HEK293 (cell line): Measurements from ENCODE around the gene TRMT1.

Experiments used
- CTCF ChIA-PET: fragments of 350-600 bp; formaldehyde crosslinking; extraction: SDS; loops from one replicate; lab custom pipeline; 2021; ENCODE audit warnings: antibody characterized with exemption; lab: Yijun Ruan, JAX
- POLR2A ChIA-PET: fragments of 300-600 bp; formaldehyde crosslinking; extraction: SDS; loops from one replicate; lab custom pipeline; 2020; ENCODE audit warnings: antibody characterized with exemption, inconsistent platforms; lab: Yijun Ruan, JAX
- H3K27ac ChIP-seq: fragments of 200-500 bp; sonication (Bioruptor generic); 2 replicates; pipeline ENCODE4 v1.5.1; 2014; ENCODE audit warnings: low read depth, low read length, control low read depth, inconsistent platforms; ENCODE audit errors: extremely low read depth
- H3K36me3 ChIP-seq, 2 experiments: fragments of 200-500 bp in 1 of 2; sonication (Bioruptor generic) in 1 of 2; 1 replicate in 1 of 2; 2 replicates in 1 of 2; pipeline ENCODE4 v1.5.1; 2014 to 2017; ENCODE audit warnings: inconsistent platforms in 2 of 2, low read length in 2 of 2; ENCODE audit not compliant: control insufficient read depth in 2 of 2, insufficient read depth in 1 of 2
- H3K4me1 ChIP-seq: fragments of 200-500 bp; sonication (Bioruptor generic); 2 replicates; pipeline ENCODE4 v1.5.1; 2014; ENCODE audit warnings: mild to moderate bottlenecking, low read length, inconsistent platforms; ENCODE audit not compliant: control insufficient read depth, insufficient read depth
- H3K4me3 ChIP-seq: 2 replicates; pipeline ENCODE4 v1.5.1; 2011; ENCODE audit warnings: low read depth, mild to moderate bottlenecking, control low read depth, low read length, moderate library complexity
- H3K9me3 ChIP-seq: fragments of 200-500 bp; sonication (Bioruptor generic); 2 replicates; pipeline ENCODE4 v1.5.1; 2014; ENCODE audit warnings: low read depth, low read length, inconsistent platforms; ENCODE audit not compliant: control insufficient read depth, insufficient read depth
- GFI1B ChIP-seq: fragments of 450-650 bp; formaldehyde crosslinking; IDR thresholded peaks from 2 replicates; pipeline ENCODE4 v1.5.1; 2016; ENCODE audit warnings: missing biosample characterization, missing genetic modification characterization
- HOXC10 ChIP-seq: sonication (generic); formaldehyde crosslinking; IDR thresholded peaks from 2 replicates; pipeline ENCODE4 v1.8.1; 2023; ENCODE audit warnings: mild to moderate bottlenecking, missing genetic modification reagents
- INSM2 ChIP-seq: fragments of 450-650 bp; formaldehyde crosslinking; IDR thresholded peaks from 2 replicates; pipeline ENCODE4 v1.5.1; 2016; ENCODE audit warnings: missing biosample characterization, missing genetic modification characterization
- KLF1 ChIP-seq: fragments of 450-650 bp; formaldehyde crosslinking; IDR thresholded peaks from 2 replicates; pipeline ENCODE4 v1.5.1; 2016; ENCODE audit warnings: missing biosample characterization, missing genetic modification characterization
- KLF17 ChIP-seq: fragments of 450-650 bp; formaldehyde crosslinking; IDR thresholded peaks from 2 replicates; pipeline ENCODE4 v1.5.1; 2016; ENCODE audit warnings: missing biosample characterization, missing genetic modification characterization
- KLF9 ChIP-seq: fragments of 450-650 bp; formaldehyde crosslinking; IDR thresholded peaks from 2 replicates; pipeline ENCODE4 v1.5.1; 2016; ENCODE audit warnings: missing biosample characterization, missing genetic modification characterization, low read depth
- YY2 ChIP-seq: fragments of 450-650 bp; formaldehyde crosslinking; IDR thresholded peaks from 2 replicates; pipeline ENCODE4 v1.5.1; 2016; ENCODE audit warnings: missing biosample characterization, missing genetic modification characterization
- ZBTB26 ChIP-seq: fragments of 450-650 bp; formaldehyde crosslinking; optimal IDR thresholded peaks from 2 replicates; pipeline ENCODE3; 2016; ENCODE audit warnings: missing biosample characterization, mild to moderate bottlenecking, missing genetic modification characterization
- ZBTB44 ChIP-seq: fragments of 450-650 bp; IDR thresholded peaks from 2 replicates; pipeline ENCODE4 v1.5.1; 2018; ENCODE audit warnings: missing biosample characterization, mild to moderate bottlenecking, missing genetic modification characterization
- ZFP41 ChIP-seq: fragments of 450-650 bp; formaldehyde crosslinking; IDR thresholded peaks from 2 replicates; pipeline ENCODE4 v1.5.1; 2016; ENCODE audit warnings: missing biosample characterization, missing genetic modification characterization, borderline replicate concordance
- ZNF10 ChIP-seq: fragments of 450-650 bp; formaldehyde crosslinking; IDR thresholded peaks from 2 replicates; pipeline ENCODE4 v1.5.1; 2017; ENCODE audit warnings: missing biosample characterization, missing genetic modification characterization
- ZNF148 ChIP-seq: fragments of 450-650 bp; formaldehyde crosslinking; IDR thresholded peaks from 2 replicates; pipeline ENCODE4 v1.5.0; 2017; ENCODE audit warnings: missing biosample characterization, missing genetic modification characterization, borderline replicate concordance
- ZNF266 ChIP-seq: fragments of 450-650 bp; formaldehyde crosslinking; IDR thresholded peaks from 2 replicates; pipeline ENCODE4 v1.5.1; 2016; ENCODE audit warnings: missing biosample characterization, missing genetic modification characterization, low read depth
- ZNF302 ChIP-seq: fragments of 450-650 bp; formaldehyde crosslinking; IDR thresholded peaks from 2 replicates; pipeline ENCODE4 v1.5.1; 2016; ENCODE audit warnings: missing biosample characterization, missing genetic modification characterization, low read depth
- ZNF311 ChIP-seq: fragments of 450-650 bp; formaldehyde crosslinking; IDR thresholded peaks from 2 replicates; pipeline ENCODE4 v1.5.1; 2017; ENCODE audit warnings: missing biosample characterization, missing genetic modification characterization, borderline replicate concordance
- ZNF350 ChIP-seq: fragments of 450-650 bp; formaldehyde crosslinking; IDR thresholded peaks from 2 replicates; pipeline ENCODE4 v1.5.0; 2017; ENCODE audit warnings: missing biosample characterization, mild to moderate bottlenecking, missing genetic modification characterization
- ZNF354C ChIP-seq: fragments of 450-650 bp; formaldehyde crosslinking; IDR thresholded peaks from 2 replicates; pipeline ENCODE4 v1.5.1; 2016; ENCODE audit warnings: missing biosample characterization, missing genetic modification characterization, low read depth, borderline replicate concordance
- ZNF37A ChIP-seq: fragments of 450-650 bp; IDR thresholded peaks from 2 replicates; pipeline ENCODE4 v1.5.1; 2018; ENCODE audit warnings: missing biosample characterization, missing genetic modification characterization
- ZNF416 ChIP-seq: fragments of 450-650 bp; formaldehyde crosslinking; IDR thresholded peaks from 2 replicates; pipeline ENCODE4 v1.5.1; 2016; ENCODE audit warnings: missing biosample characterization, missing genetic modification characterization
- ZNF473 ChIP-seq: fragments of 450-650 bp; formaldehyde crosslinking; IDR thresholded peaks from 2 replicates; pipeline ENCODE4 v1.5.1; 2017; ENCODE audit warnings: missing biosample characterization, missing genetic modification characterization
- ZNF544 ChIP-seq: fragments of 450-650 bp; formaldehyde crosslinking; IDR thresholded peaks from 2 replicates; pipeline ENCODE4 v1.5.0; 2017; ENCODE audit warnings: missing biosample characterization, missing genetic modification characterization
- ZNF660 ChIP-seq: fragments of 450-650 bp; IDR thresholded peaks from 2 replicates; pipeline ENCODE4 v1.5.1; 2018; ENCODE audit warnings: missing biosample characterization, mild to moderate bottlenecking, missing genetic modification characterization
- ZNF664 ChIP-seq: fragments of 450-650 bp; formaldehyde crosslinking; IDR thresholded peaks from 2 replicates; pipeline ENCODE4 v1.5.1; 2016; ENCODE audit warnings: missing biosample characterization, missing genetic modification characterization
- ZNF704 ChIP-seq: fragments of 450-650 bp; formaldehyde crosslinking; IDR thresholded peaks from 2 replicates; pipeline ENCODE4 v1.5.1; 2016; ENCODE audit warnings: missing biosample characterization, missing genetic modification characterization
- ZNF747 ChIP-seq: fragments of 450-650 bp; formaldehyde crosslinking; IDR thresholded peaks from 2 replicates; pipeline ENCODE4 v1.5.1; 2016; ENCODE audit warnings: missing biosample characterization, missing genetic modification characterization
- ZNF843 ChIP-seq: fragments of 450-650 bp; formaldehyde crosslinking; IDR thresholded peaks from 2 replicates; pipeline ENCODE4 v1.5.1; 2016; ENCODE audit warnings: missing biosample characterization, missing genetic modification characterization
- ZSCAN4 ChIP-seq: fragments of 450-650 bp; formaldehyde crosslinking; IDR thresholded peaks from 2 replicates; pipeline ENCODE4 v1.5.1; 2017; ENCODE audit warnings: missing biosample characterization, missing genetic modification characterization

TRMT1 gene

GRCh38 chr19:13152974-13153568, 36.5 kb upstream of the TRMT1 start:
- Histone ChIP-seq H3K4me3 (peak overlapping the region; percentile 99), H3K27ac (peak overlapping the region; percentile 98), H3K36me3 (peaks cover 3 to 11% of the 10 kb centered on the region in 2 experiments; a peak in 2 of 3 replicates), H3K4me1 (peaks cover 10% of the 10 kb centered on the region), H3K9me3 (no peaks in the 10 kb centered on the region)
- ChIA-PET CTCF (interaction anchor here (0.7 to 1.1 kb wide), 4 partner anchors 8 to 176 kb away, joined by 3 to 6 read pairs (median 4); no protein-coding TSS in a partner anchor), POLR2A (interaction anchor here (0.6 to 2.2 kb wide), 27 partner anchors 11 to 200 kb away, joined by 3 to 89 read pairs (median 5); partner anchors contain the start of genes NACC1 and TRMT1)
- no peak; the same call in 1 of the 2 replicates for TF ChIP-seq ZNF704 (tag by site-specific recombination)
- TF ChIP-seq ZNF148 (tag by site-specific recombination) = peak; percentile 79; the same call in 1 of the 2 replicates
- TF ChIP-seq KLF9 = peak; percentile 77
- TF ChIP-seq ZNF747 (tag by site-specific recombination) = no peak; the same call in 1 of the 2 replicates
- no peak for TF ChIP-seq ZNF354C
- TF ChIP-seq INSM2 (tag by site-specific recombination) = peak; percentile 88
- TF ChIP-seq GFI1B (tag by site-specific recombination) = peak; percentile 35; the same call in 1 of the 2 replicates
- peak; percentile 42 for TF ChIP-seq ZBTB44 (tag by site-specific recombination)
- no peak for TF ChIP-seq ZNF350 (tag by site-specific recombination)
- peak; percentile 84; the same call in 1 of the 2 replicates for TF ChIP-seq ZNF660
- TF ChIP-seq ZNF664 (tag by site-specific recombination) = no peak
- no peak for TF ChIP-seq ZBTB26 (tag by site-specific recombination)
- peak; percentile 52; the same call in 1 of the 2 replicates for TF ChIP-seq ZSCAN4
- peak; percentile 95 for TF ChIP-seq KLF17 (tag by site-specific recombination)
- TF ChIP-seq ZNF843 (tag by site-specific recombination) = peak; percentile 82
- TF ChIP-seq ZNF10 = peak; percentile 38; the same call in 1 of the 2 replicates
- TF ChIP-seq ZNF416 (tag by site-specific recombination) = no peak
- peak; percentile 88 for TF ChIP-seq YY2 (tag by site-specific recombination)
- TF ChIP-seq ZNF37A (tag by site-specific recombination) = no peak
- TF ChIP-seq ZNF473 = no peak
- TF ChIP-seq ZNF311 (tag by site-specific recombination) = no peak
- peak; percentile 99 for TF ChIP-seq ZFP41 (tag by site-specific recombination)
- TF ChIP-seq KLF1 (tag by site-specific recombination) = peak; percentile 74
- TF ChIP-seq ZNF544 (tag by site-specific recombination) = no peak
- TF ChIP-seq HOXC10 (CRISPR knock-in tag) = no peak; the same call in 1 of the 2 replicates
- 0 out of 2 replicates have a peak, but pooled peaks have one; percentile 34 for TF ChIP-seq ZNF266 (tag by site-specific recombination)
- no peak for TF ChIP-seq ZNF302 (tag by site-specific recombination)
